Liver (tissue), 9 donors: Measurements from ENCODE around the gene SLC16A6. TPM values are rescaled to one million over a fixed set of nuclear protein-coding genes. Genes with fewer than 3 reads are reported as not detected.
"Not testable (repeated sequence)": the region's sequence is repeated elsewhere in the genome, so short reads cannot be mapped to it uniquely, and the experiment has no call there.

ENCODE experiments used
- DNase-seq: peaks from one replicate; pipeline ENCODE4 v3.0.0-alpha.2; 2017; ENCODE audit warnings: low spot score
- H3K27ac ChIP-seq, 2 donors: one replicate each; pipeline ENCODE4 v1.7.0; 2013; ENCODE audit warnings: inconsistent platforms in 2 of 2, low read length in 2 of 2, control low read depth in 1 of 2, low read depth in 1 of 2, mild to moderate bottlenecking in 1 of 2
- H3K27me3 ChIP-seq, 4 donors: one replicate each; pipeline versions ENCODE4 v1.6.1 to v1.7.0; 2013; ENCODE audit warnings: low read length in 3 of 4, inconsistent platforms in 1 of 4, mild to moderate bottlenecking in 1 of 4, moderate library complexity in 1 of 4; ENCODE audit not compliant: control insufficient read depth in 4 of 4, insufficient read depth in 4 of 4
- H3K36me3 ChIP-seq, 4 donors: one replicate each; pipeline versions ENCODE4 v1.6.1 to v1.7.0; 2013; ENCODE audit warnings: low read length in 3 of 4, mild to moderate bottlenecking in 3 of 4, low read depth in 1 of 4, moderate library complexity in 1 of 4; ENCODE audit not compliant: control insufficient read depth in 4 of 4, insufficient read depth in 3 of 4
- H3K4me1 ChIP-seq, 4 donors: one replicate each; pipeline versions ENCODE4 v1.6.1 to v1.7.0; 2013; ENCODE audit warnings: low read length in 3 of 4, mild to moderate bottlenecking in 3 of 4, moderate library complexity in 1 of 4; ENCODE audit not compliant: control insufficient read depth in 4 of 4, insufficient read depth in 4 of 4
- H3K4me3 ChIP-seq, 3 donors: one replicate each; pipeline versions ENCODE4 v1.6.1 to v1.7.0; 2013; ENCODE audit warnings: low read length in 3 of 3, control low read depth in 1 of 3, low read depth in 1 of 3, mild to moderate bottlenecking in 1 of 3
- H3K9ac ChIP-seq, 2 donors: one replicate each; pipeline ENCODE4 v1.7.0; 2013; ENCODE audit warnings: low read length in 2 of 2, mild to moderate bottlenecking in 2 of 2, moderate library complexity in 2 of 2, control low read depth in 1 of 2, low read depth in 1 of 2
- H3K9me3 ChIP-seq, 4 donors: one replicate each; pipeline versions ENCODE4 v1.6.1 to v1.7.0; 2013; ENCODE audit warnings: low read length in 3 of 4; ENCODE audit not compliant: control insufficient read depth in 4 of 4
- EGR1 ChIP-seq, 2 donors: IDR thresholded peaks; 2 replicates each; pipeline ENCODE4 v1.6.1; 2016 to 2018; ENCODE audit warnings: antibody characterized with exemption in 2 of 2, low read depth in 2 of 2
- FOXA1 ChIP-seq: IDR thresholded peaks from 2 replicates; pipeline ENCODE4 v1.6.1; 2016; ENCODE audit warnings: antibody characterized with exemption
- FOXA2 ChIP-seq: IDR thresholded peaks from 2 replicates; pipeline ENCODE4 v1.6.1; 2016; ENCODE audit warnings: antibody characterized with exemption
- GABPA ChIP-seq, 2 donors: IDR thresholded peaks in 1 of 2; conservative IDR thresholded peaks in 1 of 2; 2 replicates each; pipeline ENCODE4 v1.6.1; 2016; ENCODE audit warnings: antibody characterized with exemption in 2 of 2, mild to moderate bottlenecking in 1 of 2, moderate library complexity in 1 of 2
- HNF4A ChIP-seq, 2 donors: conservative IDR thresholded peaks; 2 replicates each; pipeline ENCODE4 v1.6.1; 2016; ENCODE audit warnings: antibody characterized with exemption in 2 of 2, mild to moderate bottlenecking in 2 of 2
- HNF4G ChIP-seq: IDR thresholded peaks from 2 replicates; pipeline ENCODE4 v1.6.1; 2016; ENCODE audit warnings: antibody characterized with exemption
- JUND ChIP-seq, 2 donors: IDR thresholded peaks; 2 replicates each; pipeline ENCODE4 v1.6.1; 2016; ENCODE audit warnings: antibody characterized with exemption in 2 of 2
- MAX ChIP-seq: IDR thresholded peaks from 2 replicates; pipeline ENCODE4 v1.6.1; 2016; ENCODE audit warnings: antibody characterized with exemption
- NR2F2 ChIP-seq: IDR thresholded peaks from 2 replicates; pipeline ENCODE4 v1.6.1; 2016; ENCODE audit warnings: antibody characterized with exemption
- RAD21 ChIP-seq, 2 donors: IDR thresholded peaks; 2 replicates each; pipeline ENCODE4 v1.6.1; 2016; ENCODE audit warnings: antibody characterized with exemption in 2 of 2, mild to moderate bottlenecking in 2 of 2
- RXRA ChIP-seq, 2 donors: IDR thresholded peaks; 2 replicates each; pipeline ENCODE4 v1.6.1; 2017 to 2018; ENCODE audit warnings: antibody characterized with exemption in 2 of 2, mild to moderate bottlenecking in 1 of 2
- SP1 ChIP-seq: IDR thresholded peaks from 2 replicates; pipeline ENCODE4 v1.6.1; 2018; ENCODE audit warnings: antibody characterized with exemption, mild to moderate bottlenecking
- TAF1 ChIP-seq: conservative IDR thresholded peaks from 2 replicates; pipeline ENCODE4 v1.6.1; 2016; ENCODE audit warnings: antibody characterized with exemption, mild to moderate bottlenecking
- ZBTB33 ChIP-seq: IDR thresholded peaks from 2 replicates; pipeline ENCODE4 v1.6.1; 2016; ENCODE audit warnings: antibody characterized with exemption
- WGBS: extraction: QIAGEN DNeasy Blood & Tissue Kit; methylation state at CpG from one replicate; pipeline ENCODE4 v1.1.7; 2013; 5-methylcytosine and 5-hydroxymethylcytosine counted together
- polyA plus RNA-seq, 2 donors: library from polyadenylated mRNA; stranded (reverse) in 1 of 2; unstranded in 1 of 2; fragments of 200-250 nt in 1 of 2; fragments of >200 nt in 1 of 2; fragmentation: Nextera tagmentation in 1 of 2; extraction: Ambion mirVana in 1 of 2; gene quantifications; one replicate each; pipeline versions ENCODE4 v1.2.1 to v1.2.3, GENCODE V29; 2013 to 2015
- total RNA-seq, 2 donors: library from RNA; depleted of rRNA; stranded (reverse); fragments of >200 nt; gene quantifications; one replicate each; pipeline ENCODE4 v1.2.3, GENCODE V29; 2014
- TF ChIP-seq, protein P1 (sequence below): IDR thresholded peaks from 2 replicates; pipeline ENCODE4 v1.6.1; 2016; ENCODE audit warnings: antibody characterized with exemption
- donor health status: healthy.
- donor health status: healthy.
- donor health status: healthy.
- donor health status: healthy.
- donor health status: healthy.

The SLC16A6 gene
- total and polyA plus RNA-seq, 4 donors: 0.11 to 0.92 (median 0.59) TPM

DNA sequence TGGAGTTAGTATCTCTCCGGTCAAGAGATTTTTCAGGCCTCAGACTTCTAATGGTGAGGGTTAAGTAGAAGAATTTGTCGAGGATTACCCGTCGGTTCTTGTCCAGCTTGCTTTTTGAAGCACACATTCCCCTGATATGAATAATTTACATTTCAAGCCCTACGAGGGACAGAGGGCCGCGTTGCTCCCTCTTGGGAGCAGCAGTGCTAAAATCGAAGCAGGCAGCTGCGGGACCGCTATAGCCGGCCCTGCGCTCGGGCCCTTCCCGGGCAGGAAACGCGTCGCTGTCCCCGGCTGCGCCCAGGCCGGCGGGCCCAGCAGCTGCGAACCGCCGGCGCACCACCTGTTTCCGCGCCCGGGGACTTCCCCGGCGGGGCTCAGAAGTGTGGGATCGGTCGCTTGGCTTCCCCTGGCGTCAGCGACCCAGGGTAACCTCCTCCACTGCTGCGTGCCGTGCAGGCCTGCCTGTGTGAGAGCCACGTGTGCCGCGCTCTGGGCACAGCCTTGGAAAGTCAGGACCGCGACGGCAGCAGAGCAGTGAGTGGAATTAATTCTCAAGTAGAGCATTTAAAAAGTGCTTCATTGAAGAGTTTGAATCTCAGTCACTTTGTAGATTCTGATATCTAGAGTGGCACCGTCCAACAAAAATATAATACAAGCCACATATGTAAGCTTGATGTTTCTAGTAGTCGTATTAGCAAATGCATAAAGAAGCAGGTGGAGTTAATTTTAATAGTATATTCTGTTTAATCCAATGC lies 31.9 kb downstream of the SLC16A6 start:
- H3K36me3 ChIP-seq, H3K4me3 ChIP-seq, H3K27me3 ChIP-seq, H3K9me3 ChIP-seq: not testable (repeated sequence)
- peaks cover 1 to 27% (median 18%) of the 10 kb centered on the region in 4 donors for H3K4me1 ChIP-seq
- peak; percentile 50 for DNase-seq
- 8% methylated on average over 41 of the region's 44 CpGs for WGBS
- peak overlapping the region in 1 of 2 donors; percentile 40 for H3K9ac ChIP-seq
- TF ChIP-seq RXRA (IDR thresholded peaks at IDR 0.05) (peak in 1 of 2 donors; percentile 46), GABPA (IDR thresholded peaks at IDR 0.05 in 1 of 2, conservative IDR thresholded peaks at IDR 0.05 in 1 of 2) (peak in 1 of 2 donors; percentile 23), MAX (peak; percentile 50)
- peak overlapping the region; percentile 18 to 46 for H3K27ac ChIP-seq

DNA sequence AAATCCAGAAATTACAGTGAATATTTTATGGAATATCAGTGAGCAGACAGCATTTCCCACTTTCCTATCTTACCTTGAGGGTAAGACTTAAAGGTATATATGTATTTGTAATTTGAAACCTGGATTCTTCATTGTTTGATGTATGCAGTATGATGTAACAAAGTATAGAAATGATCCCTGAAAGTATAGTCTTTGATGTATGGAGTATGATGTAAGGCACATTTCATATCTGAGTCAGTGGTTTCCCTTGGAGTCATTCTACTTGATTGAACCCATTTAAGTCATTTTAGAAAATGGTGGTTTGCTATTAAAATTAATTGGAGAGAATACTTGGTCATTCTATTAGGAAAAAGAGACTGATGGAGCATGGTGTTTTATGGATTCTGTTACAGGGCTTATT lies 33.0 kb downstream of the SLC16A6 start:
- no peak for DNase-seq
- Histone ChIP-seq H3K36me3 (peaks cover 0 to 3% (median 0%) of the 10 kb centered on the region in 4 donors), H3K9me3 (no peaks in the 10 kb centered on the region), H3K27me3 (no peaks in the 10 kb centered on the region), H3K4me3 (no peak overlapping the region), H3K27ac (no peak overlapping the region), H3K9ac (peak overlapping the region in 1 of 2 donors; percentile 25), H3K4me1 (peaks cover 1 to 23% (median 17%) of the 10 kb centered on the region in 4 donors)
- TF ChIP-seq TAF1 (no peak), FOXA2 (no peak), HNF4G (no peak), HNF4A (conservative IDR thresholded peaks at IDR 0.05) (no peak), MAX (no peak), JUND (IDR thresholded peaks at IDR 0.05) (no peak), NR2F2 (no peak), FOXA1 (no peak), EGR1 (IDR thresholded peaks at IDR 0.05; ENCODE audit: low read depth in 2 of 2) (no peak), RAD21 (IDR thresholded peaks at IDR 0.05) (no peak)

- DNase-seq, H3K9me3 ChIP-seq, H3K36me3 ChIP-seq, H3K9ac ChIP-seq, H3K4me3 ChIP-seq, H3K27ac ChIP-seq, H3K27me3 ChIP-seq: not testable (repeated sequence)
- WGBS: 92% methylated on average over 5 of the region's 5 CpGs
- peaks cover 1 to 23% (median 17%) of the 10 kb centered on the region in 4 donors for H3K4me1 ChIP-seq
These were observed 34.2 kb downstream of the SLC16A6 start for GRCh38 chr17:68256701-68257100.

- Histone ChIP-seq H3K9ac (no peak overlapping the region), H3K4me1 (peaks cover 1 to 23% (median 17%) of the 10 kb centered on the region in 4 donors), H3K36me3 (peaks cover 0 to 7% (median 1%) of the 10 kb centered on the region in 4 donors), H3K9me3 (no peaks in the 10 kb centered on the region), H3K27me3 (no peaks in the 10 kb centered on the region), H3K4me3 (no peak overlapping the region), H3K27ac (peak overlapping the region; percentile 38 to 54)
- WGBS: 30% methylated on average over 5 of the region's 5 CpGs
- no peak for DNase-seq
- TF ChIP-seq RXRA (IDR thresholded peaks at IDR 0.05) (peak; percentile 52 to 71), HNF4A (conservative IDR thresholded peaks at IDR 0.05) (peak; percentile 81 to 87), FOXA2 (no peak), SP1 (peak; percentile 65), HNF4G (peak; percentile 50), FOXA1 (no peak), GABPA (IDR thresholded peaks at IDR 0.05 in 1 of 2, conservative IDR thresholded peaks at IDR 0.05 in 1 of 2) (no peak), JUND (IDR thresholded peaks at IDR 0.05) (peak; percentile 39 to 46), NR2F2 (no peak), ZBTB33 (no peak), TAF1 (no peak), MAX (peak; percentile 42), EGR1 (IDR thresholded peaks at IDR 0.05; ENCODE audit: low read depth in 2 of 2) (no peak), RAD21 (IDR thresholded peaks at IDR 0.05) (no peak)
- TF ChIP-seq, protein P1, sequence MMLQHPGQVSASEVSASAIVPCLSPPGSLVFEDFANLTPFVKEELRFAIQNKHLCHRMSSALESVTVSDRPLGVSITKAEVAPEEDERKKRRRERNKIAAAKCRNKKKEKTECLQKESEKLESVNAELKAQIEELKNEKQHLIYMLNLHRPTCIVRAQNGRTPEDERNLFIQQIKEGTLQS: no peak
These were observed 35.0 kb downstream of the SLC16A6 start for GRCh38 chr17:68255731-68256538.
